ENCODE data around the gene CCDC183. TPM values are rescaled to one million over a fixed set of nuclear protein-coding genes. Genes with fewer than 3 reads are reported as not detected.

Gene CCDC183
- total and polyA plus RNA-seq, 2 of the 4 experiments (the other 2 are of a cell fraction), result under 0.01 to 0.29 TPM

- H2AFZ ChIP-seq (replicated peaks; ENCODE audit: low read length, poor library complexity), result no peak overlapping the region
- no peak overlapping the region for H2BK20ac ChIP-seq (ENCODE audit: low read depth, low read length)
- no peak for ATAC-seq (ENCODE audit: low read depth)
- no peak overlapping the region for H3K18ac ChIP-seq (ENCODE audit: low read depth, low read length)
- no peak overlapping the region for H3K27ac ChIP-seq (ENCODE audit: insufficient read depth, low read length)
- no peak overlapping the region for H3K4me3 ChIP-seq (ENCODE audit: insufficient read depth, low read depth, low read length)
- no peak for TF ChIP-seq SMC3 (IDR thresholded peaks at IDR 0.05; ENCODE audit: low read depth, low read length)
- TF ChIP-seq CHD1 (IDR thresholded peaks at IDR 0.05; ENCODE audit: low read depth, low read length), result no peak
- no peak for TF ChIP-seq CTCF (conservative IDR thresholded peaks at IDR 0.05; ENCODE audit: low read depth, low read length)
- no peak for TF ChIP-seq MAFK (IDR thresholded peaks at IDR 0.05; ENCODE audit: low read depth, low read length)
- no peak for TF ChIP-seq MXI1 (IDR thresholded peaks at IDR 0.05; ENCODE audit: borderline replicate concordance, low read depth, low read length)
- no peak for TF ChIP-seq ELK1 (IDR thresholded peaks at IDR 0.05; ENCODE audit: borderline replicate concordance, low read depth, low read length)
- TF ChIP-seq RCOR1 (IDR thresholded peaks at IDR 0.05; ENCODE audit: insufficient replicate concordance, low read length), result no peak
- TF ChIP-seq MAZ (IDR thresholded peaks at IDR 0.05; ENCODE audit: borderline replicate concordance, low read depth, low read length), result no peak
- no peak for TF ChIP-seq USF2 (IDR thresholded peaks at IDR 0.05; ENCODE audit: low read depth, low read length)
- TF ChIP-seq FOS (IDR thresholded peaks at IDR 0.05; ENCODE audit: low read depth, low read length), result no peak
- no peak for TF ChIP-seq NFE2L2 (IDR thresholded peaks at IDR 0.05; ENCODE audit: low read depth, low read length)
- TF ChIP-seq RAD21 (IDR thresholded peaks at IDR 0.05; ENCODE audit: low read length), result no peak
- TF ChIP-seq RFX5 (IDR thresholded peaks at IDR 0.05; ENCODE audit: low read depth, low read length), result no peak
- H2AK5ac ChIP-seq (ENCODE audit: low read depth, low read length), result no peak overlapping the region
- no peak overlapping the region for H2BK120ac ChIP-seq (ENCODE audit: low read depth, low read length)
- CTCF ChIA-PET, result no interaction called here
- no peak overlapping the region for H2BK15ac ChIP-seq (ENCODE audit: low read depth, low read length)
- peaks cover 24% of the 10 kb centered on the region for H4K20me1 ChIP-seq (ENCODE audit: insufficient read depth, low read length)
- dilution Hi-C loops (cut with HindIII; ENCODE audit: low sequenced_read_pairs, unreplicated experiment) (no loop called here), intact Hi-C loops (cut with micrococcal nuclease) (no loop called here), in situ Hi-C loops (cut with MboI; ENCODE audit: low sequenced_read_pairs) (no loop called here)
- H3K36me3 ChIP-seq (ENCODE audit: control insufficient read depth, insufficient read depth, low read length), result peaks cover 14% of the 10 kb centered on the region
- no peak for DNase-seq
- no peak overlapping the region for H3K56ac ChIP-seq (ENCODE audit: extremely low read depth, insufficient read depth, low read length)
- H4K91ac ChIP-seq (ENCODE audit: insufficient read depth, low read depth, low read length), result no peak overlapping the region
- H3K9me3 ChIP-seq (ENCODE audit: control insufficient read depth, insufficient read depth, low read length), result no peaks in the 10 kb centered on the region
- H3K23ac ChIP-seq (ENCODE audit: low read depth, low read length), result no peak overlapping the region
- no peak overlapping the region for H3K4ac ChIP-seq (ENCODE audit: low read depth, low read length)
- 0% methylated on average over 1 of the region's 1 CpG; no CpG with 5 or more reads in 1 of the 2 experiments for WGBS, 2 experiments (ENCODE audit: extremely low coverage in 2 of 2, insufficient read length in 1 of 2)
- no peak overlapping the region for H3K14ac ChIP-seq (replicated peaks; ENCODE audit: low read depth, low read length)
- no peaks in the 10 kb centered on the region for H3K4me1 ChIP-seq (ENCODE audit: control insufficient read depth, insufficient read depth, low read length)
- H3K9me1 ChIP-seq (ENCODE audit: insufficient read depth, low read length), result peaks cover 8% of the 10 kb centered on the region
- H3K79me1 ChIP-seq (ENCODE audit: low read depth in 1 of 2, low read length in 2 of 2), result peaks cover 30 to 48% of the 10 kb centered on the region in 2 experiments
- H3K9ac ChIP-seq (ENCODE audit: low read depth, low read length), result no peak overlapping the region
- no TSS peak for BruUV-seq (replicated peaks)
- POLR2A ChIA-PET (ENCODE audit: unreplicated experiment), result no interaction called here
- H3K4me2 ChIP-seq (ENCODE audit: low read depth, low read length), result no peak overlapping the region
- no peak overlapping the region for H2AK9ac ChIP-seq (replicated peaks; ENCODE audit: low read depth, low read length, poor library complexity)
- H2BK5ac ChIP-seq (ENCODE audit: low read depth, low read length, poor library complexity, severe bottlenecking), result no peak overlapping the region
- H4K8ac ChIP-seq (ENCODE audit: low read depth in 2 of 2, low read length in 2 of 2), result no peak overlapping the region
- no peak overlapping the region for H4K5ac ChIP-seq (ENCODE audit: low read depth, low read length)
- no peaks in the 10 kb centered on the region for H3K27me3 ChIP-seq (ENCODE audit: control insufficient read depth, insufficient read depth, low read length)
These were observed 19.3 kb downstream of the CCDC183 start for GRCh38 chr9:136815422-136815782.
